ENCODE data around the gene MVK. TPM values are rescaled to one million over a fixed set of nuclear protein-coding genes. Genes with fewer than 3 reads are reported as not detected.

MVK gene
- total and polyA plus RNA-seq, 2 donors from 2014 or later, result 40.0 to 48.1 TPM

GRCh38 chr12:109553906-109554500 is 19.6 kb upstream of the MVK start:
- FAIRE-seq (no peak), DNase-seq (no peak)
- intact Hi-C loops (cut with DNase I), result no loop called here
- Histone ChIP-seq H3K4me3 (ENCODE audit: low read length in 3 of 3) (no peak overlapping the region), H3K27me3 (ENCODE audit: control insufficient read depth, insufficient read depth, low read length) (no peaks in the 10 kb centered on the region), H3K4me1 (ENCODE audit: control insufficient read depth in 2 of 3, insufficient read depth in 2 of 3, low read depth in 1 of 3, low read length in 3 of 3) (peaks cover 0 to 19% (median 11%) of the 10 kb centered on the region in 3 donors), H3K36me3 (ENCODE audit: control insufficient read depth in 2 of 3, insufficient read depth in 3 of 3, low read length in 3 of 3) (peaks cover 0 to 6% (median 0%) of the 10 kb centered on the region in 3 donors), H3K9me3 (ENCODE audit: control insufficient read depth in 2 of 3, insufficient read depth in 1 of 3, low read length in 3 of 3) (no peaks in the 10 kb centered on the region), H3K27ac (ENCODE audit: low read depth in 2 of 2, low read length in 2 of 2) (no peak overlapping the region), H3K9ac (ENCODE audit: low read length in 3 of 3) (no peak overlapping the region)
- TF ChIP-seq CTCF (IDR thresholded peaks at IDR 0.05; ENCODE audit: borderline replicate concordance, extremely low read depth, insufficient read depth), result no peak

- Histone ChIP-seq H3K4me3 (ENCODE audit: low read length in 3 of 3) (no peak overlapping the region), H3K9me3 (ENCODE audit: control insufficient read depth in 2 of 3, insufficient read depth in 1 of 3, low read length in 3 of 3) (no peaks in the 10 kb centered on the region), H3K27ac (ENCODE audit: low read depth in 2 of 2, low read length in 2 of 2) (no peak overlapping the region), H3K9ac (ENCODE audit: low read length in 3 of 3) (no peak overlapping the region), H3K36me3 (ENCODE audit: control insufficient read depth in 2 of 3, insufficient read depth in 3 of 3, low read length in 3 of 3) (peaks cover 0 to 6% (median 0%) of the 10 kb centered on the region in 3 donors), H3K4me1 (ENCODE audit: control insufficient read depth in 2 of 3, insufficient read depth in 2 of 3, low read depth in 1 of 3, low read length in 3 of 3) (peaks cover 0 to 15% (median 11%) of the 10 kb centered on the region in 3 donors), H3K27me3 (ENCODE audit: control insufficient read depth, insufficient read depth, low read length) (no peaks in the 10 kb centered on the region)
- no peak for DNase-seq
- intact Hi-C loops (cut with DNase I), result no loop called here
- no peak for TF ChIP-seq CTCF (IDR thresholded peaks at IDR 0.05; ENCODE audit: borderline replicate concordance, extremely low read depth, insufficient read depth)
- FAIRE-seq, result no peak
Measured at GRCh38 chr12:109554761-109555160, 18.8 kb upstream of the MVK start.

- H3K27me3 ChIP-seq (ENCODE audit: control insufficient read depth, insufficient read depth, low read length), result no peaks in the 10 kb centered on the region
- peaks cover 0 to 11% (median 5%) of the 10 kb centered on the region in 3 donors for H3K4me1 ChIP-seq (ENCODE audit: control insufficient read depth in 2 of 3, insufficient read depth in 2 of 3, low read depth in 1 of 3, low read length in 3 of 3)
- no peaks in the 10 kb centered on the region for H3K9me3 ChIP-seq (ENCODE audit: control insufficient read depth in 2 of 3, insufficient read depth in 1 of 3, low read length in 3 of 3)
- DNase-seq (no peak), FAIRE-seq (no peak)
- no peak overlapping the region for H3K9ac ChIP-seq (ENCODE audit: low read length in 3 of 3)
- H3K4me3 ChIP-seq (ENCODE audit: low read length in 3 of 3), result no peak overlapping the region
- H3K36me3 ChIP-seq (ENCODE audit: control insufficient read depth in 2 of 3, insufficient read depth in 3 of 3, low read length in 3 of 3), result peaks cover 0 to 6% (median 0%) of the 10 kb centered on the region in 3 donors
- intact Hi-C loops (cut with DNase I), result no loop called here
- TF ChIP-seq CTCF (IDR thresholded peaks at IDR 0.05; ENCODE audit: borderline replicate concordance, extremely low read depth, insufficient read depth), result no peak
- no peak overlapping the region for H3K27ac ChIP-seq (ENCODE audit: low read depth in 2 of 2, low read length in 2 of 2)
Measured at GRCh38 chr12:109555431-109556315, 17.9 kb upstream of the MVK start.
